GM19467 (cell line): ENCODE data around the gene CBLL2.
"Not testable (repeated sequence)": the region's sequence is repeated elsewhere in the genome, so short reads cannot be mapped to it uniquely, and the experiment has no call there.

Experiments
- ATAC-seq: cut with Tn5 transposase; IDR thresholded peaks from one replicate; pipeline ENCODE4 v1.9.1; 2021; ENCODE audit warnings: mild to moderate bottlenecking, moderate library complexity; ENCODE audit not compliant: unreplicated experiment

CBLL2 gene, protein sequence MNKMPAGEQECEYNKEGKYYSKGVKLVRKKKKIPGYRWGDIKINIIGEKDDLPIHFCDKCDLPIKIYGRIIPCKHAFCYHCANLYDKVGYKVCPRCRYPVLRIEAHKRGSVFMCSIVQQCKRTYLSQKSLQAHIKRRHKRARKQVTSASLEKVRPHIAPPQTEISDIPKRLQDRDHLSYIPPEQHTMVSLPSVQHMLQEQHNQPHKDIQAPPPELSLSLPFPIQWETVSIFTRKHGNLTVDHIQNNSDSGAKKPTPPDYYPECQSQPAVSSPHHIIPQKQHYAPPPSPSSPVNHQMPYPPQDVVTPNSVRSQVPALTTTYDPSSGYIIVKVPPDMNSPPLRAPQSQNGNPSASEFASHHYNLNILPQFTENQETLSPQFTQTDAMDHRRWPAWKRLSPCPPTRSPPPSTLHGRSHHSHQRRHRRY

DNA sequence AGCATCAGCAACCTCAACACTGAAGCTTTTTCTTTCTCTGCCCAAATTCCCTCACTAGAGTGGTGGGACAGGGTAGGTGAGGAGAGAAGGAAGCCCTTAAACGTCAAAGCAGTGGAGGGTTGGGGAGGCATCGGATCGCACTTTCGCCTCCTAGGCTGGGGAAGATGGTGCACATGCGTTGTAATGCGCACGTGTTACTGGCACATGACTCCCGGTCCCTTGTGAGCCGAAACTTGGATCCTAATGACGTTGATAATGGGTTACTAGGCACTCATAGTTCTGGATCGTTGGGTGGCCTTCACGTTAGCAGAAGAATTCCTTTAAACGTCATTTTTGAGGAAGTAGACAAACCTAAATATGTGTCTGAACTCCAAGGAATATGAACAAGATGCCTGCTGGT is at the start of gene CBLL2:
TSS of gene CBLL2 (plus strand) at position 301 of the 400 bp plus-strand sequence. CDS start at position 380, 79 bp downstream.
- ATAC-seq = no peak

DNA sequence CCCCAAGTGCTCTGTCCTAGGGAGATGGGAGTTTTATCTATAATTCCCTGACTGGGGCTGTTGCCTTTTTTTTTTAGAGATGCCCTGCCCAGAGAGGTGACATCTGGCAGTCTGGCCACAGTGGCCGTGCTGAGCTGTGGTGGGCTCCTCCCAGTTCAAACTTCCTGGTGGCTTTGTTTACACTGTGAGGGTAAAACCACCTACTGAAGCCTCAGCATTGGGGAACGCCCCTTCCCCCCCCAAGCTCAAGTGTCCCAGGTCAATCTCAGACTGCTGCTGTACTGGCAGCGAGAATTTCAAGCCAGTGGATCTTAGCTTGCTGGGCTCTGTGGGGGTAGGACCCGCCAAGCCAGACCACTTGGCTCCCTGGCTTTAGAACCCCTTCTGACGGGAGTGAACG is 38.3 kb upstream of the CBLL2 start:
- ATAC-seq = no peak

DNA sequence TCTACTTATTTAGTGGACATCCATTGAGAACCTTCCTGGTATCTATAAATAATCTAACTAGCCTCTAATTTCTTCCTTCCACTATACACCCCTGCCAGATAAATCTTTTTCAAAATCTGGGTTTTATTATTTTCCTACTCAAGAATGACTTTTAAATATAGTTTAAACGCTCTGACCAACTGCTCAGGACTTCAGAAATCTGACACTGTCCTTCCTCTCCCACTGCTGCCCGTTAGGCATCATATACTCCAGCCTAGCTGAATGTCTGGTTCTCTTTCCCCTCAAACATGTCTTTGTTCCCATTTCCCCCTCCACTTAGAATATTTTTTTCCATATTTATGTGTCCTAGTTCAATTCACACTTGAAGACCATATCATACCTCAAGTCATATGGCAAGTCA is 35.2 kb upstream of the CBLL2 start:
- ATAC-seq = no peak

DNA sequence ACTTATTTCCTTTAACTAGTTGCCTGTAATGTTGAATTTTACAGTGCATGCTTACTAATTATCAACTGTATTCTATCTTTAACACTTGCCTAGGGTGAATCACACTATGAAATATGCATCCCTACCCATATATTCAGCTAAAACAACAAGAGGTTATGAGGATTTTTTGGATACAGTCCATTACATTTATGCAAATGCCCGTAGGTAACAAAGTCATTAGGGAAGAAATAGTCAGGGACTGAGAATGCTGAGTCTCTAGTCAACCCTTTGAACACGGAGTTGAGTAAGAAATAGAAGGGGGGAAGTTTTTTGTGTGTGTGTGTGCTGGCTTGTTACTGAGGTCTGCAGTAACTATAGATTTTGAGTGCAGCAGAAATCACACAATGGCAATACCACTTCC is 26.1 kb upstream of the CBLL2 start:
- ATAC-seq = no peak

DNA sequence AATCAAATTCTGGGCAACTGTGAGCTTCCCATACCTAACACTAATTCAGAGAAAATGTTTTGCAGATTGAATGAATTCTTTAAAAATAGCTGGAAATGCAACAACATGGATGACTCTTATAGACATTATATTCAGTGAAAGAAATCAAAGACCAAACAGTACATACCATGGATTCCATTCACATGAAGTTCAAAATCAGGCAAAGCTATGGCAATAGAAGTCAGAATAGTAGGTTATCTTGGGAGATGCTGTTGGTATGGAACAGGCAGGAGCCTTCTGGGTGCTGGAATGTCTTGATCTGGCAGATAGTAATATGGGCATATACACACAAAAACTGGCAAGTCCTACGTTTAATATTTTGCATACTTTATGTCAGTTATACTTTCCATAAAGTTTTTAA is 25.5 kb upstream of the CBLL2 start:
- ATAC-seq = no peak

DNA sequence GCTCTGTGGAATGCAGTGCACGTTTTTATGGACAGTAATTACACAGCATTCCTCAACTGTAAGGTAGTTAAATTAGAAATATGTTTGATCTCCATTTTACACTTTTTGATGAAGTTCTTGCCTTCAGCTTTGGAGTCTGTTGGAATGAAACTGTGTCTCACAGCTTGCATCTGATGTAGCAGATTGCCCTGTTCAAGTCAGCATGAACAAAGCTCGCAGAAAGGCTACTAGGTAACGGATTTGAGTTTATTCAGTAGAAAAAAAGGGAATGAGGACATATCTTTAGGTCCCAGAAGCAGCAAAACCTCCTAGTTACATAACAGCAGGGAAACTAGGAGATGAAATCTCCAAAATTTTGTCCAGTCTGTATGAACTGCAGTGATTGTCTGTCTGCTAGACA is 24.3 kb upstream of the CBLL2 start:
- no peak for ATAC-seq

DNA sequence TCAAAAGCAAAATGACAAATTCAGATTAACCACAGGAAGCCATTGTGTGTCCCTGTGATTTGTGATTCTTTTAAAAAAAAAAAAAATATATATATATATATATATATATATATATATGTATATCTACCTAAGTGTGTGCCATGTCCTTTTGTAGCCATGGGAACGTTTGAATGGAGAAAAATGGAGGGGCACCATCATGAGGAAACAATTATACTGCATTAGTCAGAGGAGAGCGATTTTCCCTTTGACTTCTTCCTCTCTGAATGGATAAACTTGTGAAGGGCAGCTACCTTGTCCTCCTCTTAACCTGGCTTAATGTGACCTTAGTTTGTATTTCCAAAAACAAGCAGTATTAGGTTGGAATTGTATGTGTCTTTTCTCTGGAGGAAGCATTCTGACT is 23.3 kb upstream of the CBLL2 start:
- ATAC-seq = no peak

DNA sequence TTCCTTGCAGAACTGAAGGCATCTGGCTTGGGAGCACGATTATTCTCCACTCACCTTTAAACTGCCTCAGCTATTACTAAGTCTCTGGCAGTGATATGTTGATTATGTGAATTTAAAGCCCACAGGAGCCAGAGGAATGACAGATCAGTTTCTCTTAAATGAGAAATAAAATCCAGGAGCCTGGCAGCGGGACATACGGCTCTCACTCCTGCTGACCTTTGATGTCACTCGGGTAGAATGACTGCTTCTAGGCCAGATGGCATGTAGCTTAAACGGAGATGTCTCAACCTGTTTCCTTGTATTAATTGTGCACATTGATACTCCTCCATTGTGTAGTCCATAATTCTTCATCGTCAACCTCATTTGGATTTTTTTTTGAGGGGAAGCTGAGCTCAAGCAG is 4.0 kb upstream of the CBLL2 start:
- ATAC-seq = no peak

DNA sequence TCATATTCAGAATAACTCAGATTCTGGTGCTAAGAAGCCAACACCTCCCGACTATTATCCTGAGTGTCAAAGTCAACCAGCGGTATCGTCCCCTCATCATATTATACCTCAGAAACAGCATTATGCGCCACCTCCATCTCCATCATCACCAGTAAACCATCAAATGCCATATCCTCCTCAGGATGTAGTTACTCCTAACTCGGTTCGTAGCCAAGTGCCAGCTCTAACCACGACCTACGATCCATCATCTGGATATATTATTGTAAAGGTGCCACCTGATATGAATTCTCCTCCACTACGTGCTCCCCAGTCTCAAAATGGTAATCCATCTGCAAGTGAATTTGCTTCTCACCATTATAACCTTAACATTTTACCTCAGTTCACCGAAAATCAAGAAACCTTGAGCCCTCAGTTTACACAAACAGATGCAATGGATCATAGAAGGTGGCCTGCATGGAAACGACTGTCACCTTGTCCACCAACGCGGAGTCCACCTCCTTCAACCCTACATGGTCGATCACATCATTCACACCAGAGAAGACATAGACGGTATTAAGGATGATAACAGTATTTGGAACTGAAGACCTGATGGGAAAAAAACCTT is 1.1 kb downstream of the CBLL2 start:
- ATAC-seq = no peak

DNA sequence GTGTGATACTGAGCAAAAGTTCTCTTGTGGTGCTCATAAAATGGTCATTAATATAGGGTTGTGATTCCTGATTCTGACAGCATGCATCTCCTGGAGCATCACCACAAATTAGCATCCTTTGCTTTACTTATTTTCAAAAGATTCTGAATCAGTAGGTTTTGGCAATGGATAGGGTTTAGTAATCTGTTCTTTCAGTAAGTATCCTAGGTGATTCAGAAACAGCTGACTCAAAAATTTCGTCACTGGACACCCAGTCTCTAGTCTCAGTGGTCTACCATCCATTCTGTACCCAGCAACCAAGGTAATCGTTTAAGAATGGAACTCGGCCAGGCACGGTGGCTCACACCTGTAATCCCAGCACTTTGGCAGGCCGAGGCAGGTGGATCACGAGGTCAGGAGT is 4.1 kb downstream of the CBLL2 start:
- no peak for ATAC-seq

DNA sequence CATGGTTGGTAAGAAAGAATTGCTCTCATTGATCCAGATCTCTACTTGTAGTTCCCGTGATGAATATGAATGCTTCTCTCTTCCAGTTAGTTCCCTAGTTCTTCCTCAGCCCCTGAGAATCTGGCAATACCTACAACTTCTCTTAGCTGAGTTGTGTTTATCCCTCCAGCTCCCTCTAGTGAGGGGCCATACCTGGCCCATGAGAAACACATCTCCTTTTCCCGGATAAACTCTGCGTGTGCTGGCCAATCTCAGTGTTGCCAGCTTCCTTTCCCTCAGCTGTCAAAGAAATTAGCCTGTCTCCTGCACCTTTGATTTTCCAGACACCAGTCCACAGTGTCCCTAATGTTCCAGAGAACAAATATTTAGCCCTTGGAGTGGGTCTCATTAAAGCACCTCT is 5.7 kb downstream of the CBLL2 start:
- no peak for ATAC-seq

DNA sequence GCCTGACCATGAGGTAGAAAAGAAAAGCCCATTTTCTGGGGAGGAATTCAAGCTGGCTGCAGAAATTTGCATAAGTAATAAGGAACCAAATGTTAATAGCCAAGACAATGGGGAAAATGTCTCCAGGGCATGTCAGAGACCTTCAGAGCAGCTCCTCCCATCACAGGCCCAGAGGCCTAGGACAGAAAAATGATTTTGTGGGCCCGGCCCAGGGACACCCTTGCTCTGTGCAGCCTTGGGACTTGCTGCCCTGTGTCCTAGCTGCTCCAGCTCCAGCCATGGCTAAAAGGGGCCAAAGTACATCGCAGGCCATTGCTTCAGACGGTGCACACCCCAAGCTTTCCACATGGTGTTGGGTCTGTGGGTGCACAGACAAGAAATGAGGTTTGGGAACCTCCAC is 16.5 kb downstream of the CBLL2 start:
- not testable (repeated sequence) for ATAC-seq

DNA sequence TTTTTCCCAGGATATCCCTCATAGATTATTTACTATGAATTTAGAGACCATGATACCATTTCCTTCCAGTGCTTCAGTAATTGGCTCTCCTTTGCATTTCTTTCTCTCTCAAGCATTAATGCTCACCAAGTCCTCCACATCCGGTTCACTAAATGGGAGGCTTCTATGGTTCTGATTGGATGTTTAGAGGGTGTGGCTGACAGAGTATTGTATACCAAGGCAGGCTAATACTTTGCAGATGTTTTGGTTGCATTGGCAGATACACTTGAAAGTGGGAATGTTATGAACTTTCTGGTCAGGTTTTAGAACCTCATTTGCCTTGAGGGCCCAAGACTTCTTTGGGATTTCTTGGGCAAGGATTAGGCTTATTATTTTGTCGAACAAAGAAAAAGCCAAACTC is 24.2 kb downstream of the CBLL2 start:
- ATAC-seq = no peak

DNA sequence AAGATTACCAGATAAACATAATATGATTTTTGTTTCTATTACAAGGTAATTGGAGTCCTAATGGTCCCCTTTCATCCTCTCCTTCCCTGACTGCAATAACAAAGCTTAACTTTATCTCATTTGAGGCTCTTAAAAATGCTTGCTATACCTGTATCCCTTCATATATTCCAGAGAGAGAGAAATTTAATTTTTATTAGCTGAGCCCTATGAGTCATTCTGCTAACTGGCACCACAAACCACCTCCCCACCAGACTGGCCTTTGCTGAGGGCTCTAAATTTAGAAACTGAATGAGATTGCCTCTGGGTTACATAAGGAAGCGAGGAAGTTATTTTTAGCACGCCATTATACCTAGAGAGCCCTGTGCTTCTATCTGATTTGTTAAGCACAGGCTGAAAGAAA is 27.4 kb downstream of the CBLL2 start:
- no peak for ATAC-seq

DNA sequence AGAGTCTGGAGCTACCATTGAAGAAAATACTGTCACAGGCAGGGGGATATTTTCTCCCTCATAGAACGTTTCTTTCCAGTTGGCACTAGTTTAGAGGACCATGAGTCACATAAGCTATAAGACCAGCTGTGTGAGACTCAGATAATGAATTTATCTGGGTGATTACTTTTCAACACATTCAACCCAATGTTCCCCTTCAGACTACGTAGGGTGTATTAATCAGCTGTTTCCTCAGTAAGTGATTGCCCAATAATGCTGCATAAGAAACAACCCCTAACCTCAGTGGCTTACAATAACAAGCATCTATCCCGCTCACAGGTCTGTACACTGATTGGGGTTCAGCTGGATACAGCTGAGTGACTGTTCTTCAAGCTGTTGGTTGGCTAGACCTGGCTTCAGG is 38.1 kb downstream of the CBLL2 start:
- ATAC-seq = no peak

DNA sequence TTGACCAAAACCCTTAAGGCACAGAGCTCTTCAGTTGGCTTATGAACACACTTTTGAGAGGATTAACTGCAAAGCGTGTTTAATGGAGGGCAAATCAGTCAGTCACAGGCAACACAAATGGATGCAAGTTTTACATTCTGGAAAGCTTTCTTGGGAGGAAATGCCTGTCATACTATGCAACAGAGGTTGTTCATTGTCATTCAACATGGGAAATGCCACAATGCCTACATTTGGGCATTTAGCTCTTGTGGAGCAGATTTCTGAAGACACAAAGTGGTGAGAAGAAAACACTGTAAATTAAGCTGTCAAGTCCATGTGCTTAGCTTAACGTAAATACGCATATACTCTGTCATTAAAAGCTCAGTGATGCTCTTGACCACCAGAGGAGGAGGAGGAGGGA is 41.1 kb downstream of the CBLL2 start:
- ATAC-seq = no peak

DNA sequence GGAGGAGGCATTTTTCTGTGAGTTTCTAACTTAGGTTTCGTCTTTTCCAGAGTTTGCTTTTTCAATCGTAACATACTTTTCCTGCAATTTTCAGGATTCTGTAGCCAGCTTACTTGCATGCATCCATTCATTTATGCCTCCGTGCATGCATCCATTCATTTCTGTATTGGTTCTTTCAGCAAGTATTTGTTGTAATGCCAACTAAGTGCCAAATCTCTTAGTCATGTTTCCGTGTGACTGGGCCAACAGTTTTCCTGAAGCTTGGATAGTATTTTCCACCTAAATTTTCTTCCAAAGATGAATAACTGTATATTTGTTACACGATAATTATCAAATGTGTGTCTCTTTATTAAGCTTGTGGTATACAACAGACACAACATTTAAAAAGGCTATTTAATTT is 41.5 kb downstream of the CBLL2 start:
- no peak for ATAC-seq

DNA sequence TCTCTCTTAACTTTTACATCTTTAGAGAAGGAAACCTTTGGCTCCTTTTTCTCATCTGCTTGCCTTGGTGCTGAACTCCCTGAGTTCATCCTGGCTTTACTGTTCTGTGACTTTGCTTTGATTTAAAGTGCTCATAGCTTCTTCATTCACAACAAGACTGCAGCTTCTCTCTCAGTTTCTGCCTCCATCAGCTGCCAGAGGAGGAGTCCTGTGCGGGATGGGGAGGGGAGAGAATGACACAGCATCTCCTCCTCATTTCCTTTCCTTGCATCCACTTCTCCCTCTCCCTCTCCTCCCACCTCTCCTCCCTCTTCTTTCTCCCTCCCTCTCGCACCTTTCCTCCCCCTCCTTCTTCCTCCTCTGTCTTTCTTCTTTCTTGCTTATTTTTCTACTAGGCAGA is 42.0 kb downstream of the CBLL2 start:
- ATAC-seq = no peak

DNA sequence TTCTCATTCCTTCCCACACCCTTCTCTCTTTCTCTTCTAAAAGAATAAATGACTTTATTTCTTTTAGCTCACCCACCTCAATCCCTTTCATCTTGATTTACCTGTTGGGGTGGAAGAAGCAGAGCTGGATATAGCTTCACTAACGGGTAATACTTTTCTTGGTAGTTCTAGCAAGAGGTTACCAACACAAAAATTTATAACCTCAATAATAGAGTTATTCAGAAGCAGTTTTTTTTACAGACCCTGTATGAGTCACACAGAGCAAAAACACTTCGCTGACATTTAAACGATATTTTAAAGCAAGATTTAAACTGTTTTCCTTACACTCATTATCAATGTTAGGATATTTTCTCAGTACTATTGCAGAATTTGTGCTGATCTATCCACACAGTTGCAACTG is 42.4 kb downstream of the CBLL2 start:
- ATAC-seq = no peak

DNA sequence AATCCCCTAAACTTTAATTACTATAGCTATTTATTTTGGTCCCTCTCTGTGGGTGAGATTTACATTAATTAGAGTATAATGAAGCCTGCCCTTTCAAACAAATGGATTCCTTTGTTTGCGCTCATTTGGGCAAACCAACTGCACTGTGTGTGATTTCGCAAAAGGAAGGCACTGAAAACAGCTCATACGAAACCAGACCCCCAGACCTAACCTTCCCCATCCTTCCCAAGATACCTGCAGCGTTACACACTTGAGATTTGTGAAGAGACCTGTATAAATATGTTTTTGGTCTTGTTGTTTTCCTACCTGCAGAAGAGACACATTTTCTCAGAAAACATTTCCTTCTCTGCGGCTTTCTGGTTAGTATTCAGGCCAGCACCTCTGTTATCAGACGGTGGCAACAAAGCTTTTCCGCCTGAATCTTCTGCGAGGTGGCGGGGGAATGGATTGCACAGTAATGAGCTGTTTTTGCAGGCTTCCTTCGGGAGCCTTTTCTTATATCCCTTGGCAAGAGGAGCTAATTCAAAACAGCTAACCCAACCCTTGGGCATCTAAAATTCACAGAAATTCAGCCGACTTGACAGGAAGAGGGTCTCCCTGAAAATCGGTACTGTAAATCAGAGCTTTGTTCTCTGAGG is 47.6 kb downstream of the CBLL2 start:
- ATAC-seq = no peak

DNA sequence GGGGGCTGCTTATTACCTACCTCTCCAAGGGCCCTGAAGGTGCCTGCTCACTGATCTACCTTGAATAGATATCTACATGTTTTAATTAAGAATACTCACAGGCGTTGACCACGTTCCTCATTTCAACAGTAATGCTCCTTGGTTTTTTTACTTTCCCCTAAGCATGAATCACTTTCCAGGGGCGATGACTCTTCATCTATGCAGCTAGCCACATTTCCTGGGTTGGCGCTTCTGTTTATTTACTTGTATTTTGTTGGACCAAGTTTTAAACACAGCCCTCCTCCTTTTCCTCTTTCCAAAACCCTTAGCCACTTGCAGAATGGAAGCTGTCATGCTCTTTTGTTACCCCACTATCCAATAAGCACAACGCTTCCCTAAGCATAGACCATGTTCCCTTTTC is 50.8 kb downstream of the CBLL2 start:
- no peak for ATAC-seq
